Mammary epithelial cell (primary cell): ENCODE data around the gene MED16.

ENCODE experiments used
- CTCF ChIP-seq, 2 donors: IDR thresholded peaks in 1 of 2; conservative IDR thresholded peaks in 1 of 2; 2 replicates each; pipeline ENCODE4 v1.5.1; 2011 to 2012; ENCODE audit warnings: inconsistent platforms in 2 of 2, low read length in 2 of 2, mild to moderate bottlenecking in 2 of 2, control low read depth in 1 of 2, low read depth in 1 of 2; ENCODE audit not compliant: insufficient read depth in 1 of 2; ENCODE audit errors: extremely low read depth in 1 of 2
- EZH2 ChIP-seq: IDR thresholded peaks from 2 replicates; pipeline ENCODE4 v1.6.1; 2012; ENCODE audit warnings: low read length, inconsistent platforms, borderline replicate concordance

DNA sequence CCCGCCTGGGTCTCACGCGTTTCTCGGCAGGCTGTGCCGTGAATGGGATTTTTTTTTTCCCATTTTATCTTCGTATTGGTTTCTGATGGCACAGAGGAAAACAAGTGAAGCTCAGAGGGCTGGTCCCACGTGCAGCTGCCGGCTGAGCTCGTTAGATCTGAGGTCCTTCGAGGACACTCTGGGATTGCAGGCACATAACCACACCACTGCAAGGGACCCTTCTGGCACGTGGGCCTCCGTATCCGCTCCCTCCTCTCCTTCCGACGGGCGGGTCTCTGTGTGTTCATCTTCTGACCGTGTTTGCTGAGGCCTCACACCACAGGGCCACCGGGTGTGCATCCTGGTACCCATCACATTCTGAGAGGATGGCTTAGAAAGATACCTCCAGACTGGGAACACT is 16.9 kb downstream of the MED16 start:
- TF ChIP-seq CTCF (conservative IDR thresholded peaks at IDR 0.05 in 1 of 2, IDR thresholded peaks at IDR 0.05 in 1 of 2; ENCODE audit: extremely low read depth in 1 of 2, insufficient read depth in 1 of 2, low read depth in 1 of 2, low read length in 2 of 2), result no peak
- no peak for TF ChIP-seq EZH2
